DOHH2 (cell line): ENCODE measurements around the gene ANKRD49.

Experiments used
- CTCF ChIP-seq: fragments of 200-600 bp; sonication (generic); IDR thresholded peaks from one replicate; pipeline ENCODE4 v1.5.1; 2014; ENCODE audit warnings: antibody characterized with exemption, mild to moderate bottlenecking, low read depth, low read length; ENCODE audit not compliant: poor library complexity, severe bottlenecking
- EZH2phosphoT487 ChIP-seq: fragments of 200-600 bp; sonication (generic); IDR thresholded peaks from 2 replicates; pipeline ENCODE4 v1.6.1; 2017; ENCODE audit warnings: borderline replicate concordance, mild to moderate bottlenecking, antibody characterized with exemption, low read length, moderate library complexity, mixed read lengths

GRCh38 chr11:94533696-94534630 is 40.2 kb downstream of the ANKRD49 start:
- TF ChIP-seq CTCF = no peak
- TF ChIP-seq EZH2phosphoT487 = no peak
